Bronchial epithelial cell (primary cell): ENCODE measurements around the gene MYO10. TPM values are rescaled to one million over a fixed set of nuclear protein-coding genes. Genes with fewer than 3 reads are reported as not detected.
"Not testable (repeated sequence)": the region's sequence is repeated elsewhere in the genome, so short reads cannot be mapped to it uniquely, and the experiment has no call there.

Source experiments
- DNase-seq: peaks from one replicate; pipeline ENCODE4 v3.0.0-alpha.2; 2010; ENCODE audit warnings: low read depth
- FAIRE-seq: peaks from 2 replicates; lab custom pipeline; 2011; peaks lifted over from hg19 to GRCh38; lab: Jason Lieb, UNC
- H3K27me3 ChIP-seq: 2 replicates; pipeline ENCODE4 v1.5.1; 2011; ENCODE audit warnings: low read length; ENCODE audit not compliant: control insufficient read depth, insufficient read depth
- H3K36me3 ChIP-seq: 2 replicates; pipeline ENCODE4 v1.5.1; 2011; ENCODE audit warnings: low read length; ENCODE audit not compliant: control insufficient read depth, insufficient read depth
- H3K4me3 ChIP-seq: 2 replicates; pipeline ENCODE4 v1.5.1; 2011; ENCODE audit warnings: mild to moderate bottlenecking, low read depth, low read length, control low read depth
- total RNA-seq: library from RNA; depleted of rRNA; stranded (reverse); fragments of >200 nt; gene quantifications from 2 replicates; pipeline ENCODE4 v1.2.1, GENCODE V29; 2014
- TF ChIP-seq, protein P1 (sequence below): IDR thresholded peaks from 2 replicates; pipeline ENCODE4 v1.5.1; 2011; ENCODE audit warnings: mild to moderate bottlenecking, moderate library complexity, low read length, control low read depth, inconsistent platforms; ENCODE audit not compliant: insufficient read depth, severe bottlenecking

The MYO10 gene
- total RNA-seq, 1 donor from 2014 or later, result 39.5 TPM

DNA sequence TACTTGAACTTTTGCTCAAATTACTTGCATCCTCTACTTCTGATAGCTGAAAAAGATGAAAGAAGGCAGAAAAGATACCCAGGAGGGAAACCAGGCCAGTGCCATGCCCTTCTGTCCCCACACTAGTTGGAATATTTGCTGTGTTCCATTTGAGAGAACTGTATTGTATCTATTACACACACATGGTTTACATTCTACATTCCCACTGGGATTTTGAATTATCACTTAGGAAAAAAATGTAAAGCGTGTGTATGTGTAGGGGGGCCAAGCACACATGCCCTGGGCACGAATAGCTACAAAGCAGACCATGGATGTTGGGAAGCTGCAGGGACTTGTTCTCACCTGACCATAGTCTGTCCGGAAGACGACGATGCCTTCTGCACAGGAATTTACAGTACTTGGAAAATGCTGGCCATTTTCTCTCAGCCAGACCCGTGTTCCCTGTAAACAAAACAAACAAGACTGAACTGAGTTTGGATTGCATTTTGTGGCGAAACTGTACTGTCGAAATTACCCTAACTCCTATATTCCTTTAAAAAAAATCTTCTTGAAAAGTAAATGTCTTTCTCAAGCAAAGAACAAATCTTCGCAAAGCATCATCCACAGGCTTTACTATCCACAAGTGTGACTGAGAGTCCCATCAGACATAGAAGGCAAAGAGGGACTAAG is 58.7 kb downstream of the MYO10 start:
- Histone ChIP-seq H3K36me3 (peaks cover 4% of the 10 kb centered on the region), H3K27me3 (no peaks in the 10 kb centered on the region), H3K4me3 (no peak overlapping the region)
- DNase-seq (no peak), FAIRE-seq (no peak)
- TF ChIP-seq, protein P1, sequence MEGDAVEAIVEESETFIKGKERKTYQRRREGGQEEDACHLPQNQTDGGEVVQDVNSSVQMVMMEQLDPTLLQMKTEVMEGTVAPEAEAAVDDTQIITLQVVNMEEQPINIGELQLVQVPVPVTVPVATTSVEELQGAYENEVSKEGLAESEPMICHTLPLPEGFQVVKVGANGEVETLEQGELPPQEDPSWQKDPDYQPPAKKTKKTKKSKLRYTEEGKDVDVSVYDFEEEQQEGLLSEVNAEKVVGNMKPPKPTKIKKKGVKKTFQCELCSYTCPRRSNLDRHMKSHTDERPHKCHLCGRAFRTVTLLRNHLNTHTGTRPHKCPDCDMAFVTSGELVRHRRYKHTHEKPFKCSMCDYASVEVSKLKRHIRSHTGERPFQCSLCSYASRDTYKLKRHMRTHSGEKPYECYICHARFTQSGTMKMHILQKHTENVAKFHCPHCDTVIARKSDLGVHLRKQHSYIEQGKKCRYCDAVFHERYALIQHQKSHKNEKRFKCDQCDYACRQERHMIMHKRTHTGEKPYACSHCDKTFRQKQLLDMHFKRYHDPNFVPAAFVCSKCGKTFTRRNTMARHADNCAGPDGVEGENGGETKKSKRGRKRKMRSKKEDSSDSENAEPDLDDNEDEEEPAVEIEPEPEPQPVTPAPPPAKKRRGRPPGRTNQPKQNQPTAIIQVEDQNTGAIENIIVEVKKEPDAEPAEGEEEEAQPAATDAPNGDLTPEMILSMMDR, result no peak

DNA sequence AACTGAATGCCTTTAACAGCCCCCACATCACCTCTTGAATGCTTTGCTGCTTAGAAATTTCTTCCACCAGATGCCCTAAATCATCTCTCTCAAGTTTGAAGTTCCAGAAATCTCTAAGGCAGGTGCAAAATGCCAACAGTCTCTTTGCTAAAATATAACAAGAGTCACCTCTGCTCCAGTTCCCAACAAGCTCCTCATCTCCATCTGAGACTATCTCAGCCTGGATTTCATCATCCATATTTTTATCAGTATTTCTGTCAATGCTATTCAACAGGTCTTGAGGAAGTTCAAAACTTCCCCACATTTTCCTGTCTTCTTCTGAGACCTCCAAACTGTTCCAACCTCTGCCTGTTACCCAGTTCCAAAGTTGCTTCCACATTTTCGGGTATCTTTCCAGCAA is 61.7 kb downstream of the MYO10 start:
- FAIRE-seq, H3K36me3 ChIP-seq, H3K27me3 ChIP-seq, DNase-seq, H3K4me3 ChIP-seq: not testable (repeated sequence)

DNA sequence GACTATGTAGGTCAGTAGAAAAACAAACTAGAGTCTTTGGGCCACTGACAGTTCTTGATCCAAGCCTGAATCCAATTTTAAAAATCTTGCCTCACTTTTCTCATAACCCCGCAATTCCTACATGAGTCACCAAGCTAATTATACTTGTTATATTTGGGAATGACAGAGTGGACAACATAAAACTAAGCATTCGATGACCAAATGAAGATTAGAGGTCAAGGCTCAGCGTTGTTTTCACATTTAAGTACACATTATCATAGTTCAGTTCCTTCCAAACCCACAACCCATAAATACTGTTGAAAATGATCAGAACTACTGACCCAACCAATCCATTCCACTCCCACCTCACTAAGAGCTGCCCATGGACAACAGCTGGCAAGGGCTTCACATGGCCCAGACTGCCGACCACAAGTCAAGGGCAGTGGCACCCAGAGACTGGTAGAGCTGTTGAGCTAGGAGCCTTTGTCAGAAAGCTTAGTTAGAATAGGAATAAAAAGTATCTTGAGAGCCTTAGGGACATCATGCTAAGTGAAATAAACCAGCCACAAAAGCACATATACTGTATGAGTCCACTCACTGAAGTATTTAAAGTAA is 64.2 kb downstream of the MYO10 start:
- Histone ChIP-seq H3K36me3 (peaks cover 3% of the 10 kb centered on the region), H3K4me3 (no peak overlapping the region), H3K27me3 (no peaks in the 10 kb centered on the region)
- TF ChIP-seq, protein P1, result no peak
- FAIRE-seq (no peak), DNase-seq (no peak)

DNA sequence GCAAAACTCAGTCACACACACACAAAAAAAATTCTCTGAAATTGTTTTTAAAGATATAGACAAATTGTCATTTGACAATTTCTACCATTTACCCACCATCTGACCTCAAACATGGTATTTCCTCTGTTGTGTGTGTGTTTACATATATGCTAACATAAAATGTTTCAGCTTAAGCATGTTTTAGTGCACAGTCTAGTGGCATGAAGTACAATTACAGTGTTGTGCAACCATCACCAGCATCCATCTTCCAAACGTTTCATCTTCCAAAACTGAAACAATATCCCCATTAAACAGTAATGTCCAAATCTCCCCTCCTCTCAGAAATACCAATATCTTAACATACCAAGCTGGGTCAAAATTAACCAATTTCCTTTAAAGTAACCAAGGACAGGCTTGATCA is 65.2 kb downstream of the MYO10 start:
- TF ChIP-seq, protein P1, result peak; percentile 10
- FAIRE-seq (no peak), DNase-seq (peak; percentile 31)
- Histone ChIP-seq H3K36me3 (peaks cover 2% of the 10 kb centered on the region), H3K27me3 (no peaks in the 10 kb centered on the region), H3K4me3 (no peak overlapping the region)

DNA sequence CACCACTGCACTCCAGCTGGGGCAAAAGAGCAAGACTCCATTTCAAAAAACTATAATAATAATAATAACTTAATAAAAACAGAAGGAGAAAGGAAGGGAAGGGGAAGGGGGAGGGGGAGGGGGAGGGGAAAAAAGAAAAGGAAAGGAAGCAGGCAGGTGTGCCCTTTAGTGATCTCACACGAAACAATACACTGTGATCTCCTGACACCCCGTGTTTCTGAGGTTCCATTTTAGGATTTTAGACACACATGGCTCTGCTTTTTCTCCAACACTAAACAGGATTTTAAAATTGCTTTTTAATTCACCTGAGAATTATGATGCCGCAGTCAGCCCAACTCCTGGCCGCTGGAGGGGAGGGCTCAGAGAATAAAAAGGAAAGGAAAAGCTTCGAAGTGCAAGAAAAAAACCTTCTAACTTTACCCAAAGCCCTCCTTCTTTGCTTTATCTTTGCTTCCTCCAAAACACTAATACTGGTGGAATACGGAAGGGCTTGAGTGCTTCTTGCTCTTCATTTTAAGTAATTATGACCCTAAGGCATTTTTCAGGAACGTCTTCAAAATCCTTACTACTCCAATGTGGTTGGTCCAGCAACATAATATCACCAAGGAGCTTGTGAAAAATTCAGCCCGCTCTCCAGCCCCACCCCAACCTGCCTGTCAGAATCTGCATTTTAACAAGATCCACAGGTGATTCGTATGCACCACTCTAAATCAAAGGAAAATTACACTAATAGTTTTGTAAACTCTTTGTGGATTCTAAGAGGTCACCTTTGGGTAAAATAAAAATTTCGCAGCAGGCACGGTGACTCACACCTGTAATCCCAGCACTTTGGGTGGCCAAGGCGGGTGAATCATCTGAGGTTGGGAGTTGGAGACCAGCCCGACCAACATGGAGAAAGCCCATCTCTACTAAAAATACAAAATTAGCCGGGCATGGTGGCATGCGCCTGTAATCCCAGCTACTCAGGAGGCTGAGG is 66.0 kb downstream of the MYO10 start:
- DNase-seq (peak; percentile 79), FAIRE-seq (no peak)
- Histone ChIP-seq H3K4me3 (no peak overlapping the region), H3K27me3 (no peaks in the 10 kb centered on the region), H3K36me3 (no peaks in the 10 kb centered on the region)
- TF ChIP-seq, protein P1, result no peak

DNA sequence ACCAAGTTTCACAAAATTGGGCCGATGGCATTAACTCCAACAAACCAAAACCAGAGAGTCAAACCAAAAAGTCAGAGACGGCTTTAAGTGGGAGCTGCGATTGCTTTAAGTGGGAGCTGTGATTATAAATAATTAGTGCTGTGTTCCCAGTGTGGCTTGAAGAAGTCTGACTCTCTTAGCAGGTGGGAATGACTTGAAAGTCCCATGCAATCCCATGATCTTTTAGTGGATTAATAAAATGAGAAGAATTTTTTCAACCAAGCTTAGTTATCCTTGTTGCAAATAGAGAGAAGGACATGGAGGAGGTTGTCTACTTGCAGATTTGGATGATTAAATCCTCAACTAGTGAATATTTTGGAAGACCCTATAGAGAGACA is 68.5 kb downstream of the MYO10 start:
- no peak for FAIRE-seq
- Histone ChIP-seq H3K27me3 (no peaks in the 10 kb centered on the region), H3K4me3 (no peak overlapping the region), H3K36me3 (no peaks in the 10 kb centered on the region)
- no peak for DNase-seq
- TF ChIP-seq, protein P1, result no peak
